ENCODE measurements around the gene B4GALNT4.
"Not testable (repeated sequence)": the region's sequence is repeated elsewhere in the genome, so short reads cannot be mapped to it uniquely, and the experiment has no call there.

B4GALNT4 gene

DNA sequence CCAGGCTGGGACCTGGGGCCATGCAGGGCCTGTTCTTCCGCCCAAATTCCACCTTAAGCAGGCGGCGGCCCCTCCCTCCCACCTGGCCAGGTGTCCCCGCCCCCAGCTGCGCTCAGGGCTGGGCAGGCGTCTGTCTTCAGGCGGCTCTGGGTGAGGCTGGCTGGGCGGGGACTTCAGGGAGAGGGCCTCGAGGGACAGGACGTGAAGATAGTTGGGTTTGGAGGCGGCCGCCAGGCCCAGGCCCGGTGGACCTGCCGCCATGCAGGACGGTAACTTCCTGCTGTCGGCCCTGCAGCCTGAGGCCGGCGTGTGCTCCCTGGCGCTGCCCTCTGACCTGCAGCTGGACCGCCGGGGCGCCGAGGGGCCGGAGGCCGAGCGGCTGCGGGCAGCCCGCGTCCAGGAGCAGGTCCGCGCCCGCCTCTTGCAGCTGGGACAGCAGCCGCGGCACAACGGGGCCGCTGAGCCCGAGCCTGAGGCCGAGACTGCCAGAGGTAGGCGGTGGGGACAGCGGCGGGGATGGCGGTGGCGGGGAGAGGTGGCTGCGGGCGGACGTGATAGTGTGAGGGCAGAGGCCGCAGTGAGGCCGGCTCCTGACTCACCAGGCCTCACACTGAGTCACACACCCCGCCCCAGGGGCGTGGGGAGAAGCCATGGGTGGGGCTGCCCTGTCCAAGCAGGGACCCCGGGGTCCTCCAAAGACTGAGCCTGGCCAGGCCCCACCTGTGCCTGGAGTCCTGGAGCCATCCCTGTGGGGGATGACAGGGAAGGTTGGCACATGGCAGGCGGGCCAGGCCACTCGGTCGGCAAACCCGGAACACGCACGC is 24.9 kb downstream of the B4GALNT4 start, which contains the start of gene PKP3:
TSS of gene PKP3 (plus strand) at position 176 of the 824 bp plus-strand sequence. CDS start at position 260, 84 bp downstream.
- no peak for DNase-seq

GRCh38 chr11:394858-395655 is 25.8 kb downstream of the B4GALNT4 start:
- no peak for DNase-seq

- DNase-seq: no peak
Observed at GRCh38 chr11:395866-396265, 26.6 kb downstream of the B4GALNT4 start.

- no peak for DNase-seq
Observed at GRCh38 chr11:396511-396947, 27.2 kb downstream of the B4GALNT4 start.

DNA sequence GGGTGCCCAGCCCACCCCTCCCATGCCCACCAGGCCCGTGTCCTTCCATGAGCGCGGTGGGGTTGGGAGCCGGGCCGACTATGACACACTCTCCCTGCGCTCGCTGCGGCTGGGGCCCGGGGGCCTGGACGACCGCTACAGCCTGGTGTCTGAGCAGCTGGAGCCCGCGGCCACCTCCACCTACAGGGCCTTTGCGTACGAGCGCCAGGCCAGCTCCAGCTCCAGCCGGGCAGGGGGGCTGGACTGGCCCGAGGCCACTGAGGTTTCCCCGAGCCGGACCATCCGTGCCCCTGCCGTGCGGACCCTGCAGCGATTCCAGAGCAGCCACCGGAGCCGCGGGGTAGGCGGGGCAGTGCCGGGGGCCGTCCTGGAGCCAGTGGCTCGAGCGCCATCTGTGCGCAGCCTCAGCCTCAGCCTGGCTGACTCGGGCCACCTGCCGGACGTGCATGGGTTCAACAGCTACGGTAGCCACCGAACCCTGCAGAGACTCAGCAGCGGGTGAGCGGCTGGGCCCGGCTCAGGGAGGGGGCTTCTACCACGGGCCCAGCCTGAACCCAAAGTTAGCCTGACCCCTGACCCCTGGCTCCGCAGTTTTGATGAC is 27.7 kb downstream of the B4GALNT4 start:
- DNase-seq: peak; percentile 56

DNA sequence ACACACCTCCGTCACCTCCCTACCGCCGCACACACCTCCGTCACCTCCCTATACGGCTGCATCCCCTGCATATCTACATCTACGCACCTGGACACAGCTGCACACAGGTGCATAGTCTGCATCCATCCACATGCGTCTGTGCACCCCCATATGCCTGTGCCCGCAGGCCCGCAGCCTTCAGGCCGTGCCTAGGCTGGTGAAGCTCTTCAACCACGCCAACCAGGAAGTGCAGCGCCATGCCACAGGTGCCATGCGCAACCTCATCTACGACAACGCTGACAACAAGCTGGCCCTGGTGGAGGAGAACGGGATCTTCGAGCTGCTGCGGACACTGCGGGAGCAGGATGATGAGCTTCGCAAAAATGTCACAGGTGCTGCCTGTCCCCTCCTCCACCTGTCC is 29.5 kb downstream of the B4GALNT4 start:
- DNase-seq: no peak

DNA sequence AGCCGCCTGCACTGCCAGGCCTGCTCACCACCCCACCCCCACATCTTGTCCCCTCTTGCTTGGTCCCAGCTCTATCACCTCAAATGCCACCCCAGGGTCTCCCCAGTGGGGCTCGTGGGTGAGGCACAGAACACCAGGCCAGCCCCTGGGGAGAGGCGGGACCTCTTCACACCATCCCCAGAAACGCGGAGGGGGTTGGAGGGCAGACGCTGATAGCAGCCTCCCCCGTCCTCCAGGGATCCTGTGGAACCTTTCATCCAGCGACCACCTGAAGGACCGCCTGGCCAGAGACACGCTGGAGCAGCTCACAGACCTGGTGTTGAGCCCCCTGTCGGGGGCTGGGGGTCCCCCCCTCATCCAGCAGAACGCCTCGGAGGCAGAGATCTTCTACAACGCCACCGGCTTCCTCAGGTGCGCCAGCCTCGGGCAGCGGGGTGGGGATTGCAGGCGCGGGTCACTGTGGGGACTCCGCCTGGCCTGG is 30.5 kb downstream of the B4GALNT4 start:
- no peak for DNase-seq

DNA sequence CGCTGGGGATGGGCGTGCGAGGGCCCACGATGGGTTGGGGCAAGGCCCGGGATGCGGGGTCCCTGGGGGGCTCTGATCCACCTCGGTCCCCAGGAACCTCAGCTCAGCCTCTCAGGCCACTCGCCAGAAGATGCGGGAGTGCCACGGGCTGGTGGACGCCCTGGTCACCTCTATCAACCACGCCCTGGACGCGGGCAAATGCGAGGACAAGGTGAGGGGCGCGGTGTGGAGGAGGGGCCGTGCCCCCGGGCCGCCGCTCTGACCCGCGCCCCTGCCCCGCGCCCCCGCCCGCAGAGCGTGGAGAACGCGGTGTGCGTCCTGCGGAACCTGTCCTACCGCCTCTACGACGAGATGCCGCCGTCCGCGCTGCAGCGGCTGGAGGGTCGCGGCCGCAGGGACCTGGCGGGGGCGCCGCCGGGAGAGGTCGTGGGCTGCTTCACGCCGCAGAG is 31.0 kb downstream of the B4GALNT4 start:
- DNase-seq: no peak

DNA sequence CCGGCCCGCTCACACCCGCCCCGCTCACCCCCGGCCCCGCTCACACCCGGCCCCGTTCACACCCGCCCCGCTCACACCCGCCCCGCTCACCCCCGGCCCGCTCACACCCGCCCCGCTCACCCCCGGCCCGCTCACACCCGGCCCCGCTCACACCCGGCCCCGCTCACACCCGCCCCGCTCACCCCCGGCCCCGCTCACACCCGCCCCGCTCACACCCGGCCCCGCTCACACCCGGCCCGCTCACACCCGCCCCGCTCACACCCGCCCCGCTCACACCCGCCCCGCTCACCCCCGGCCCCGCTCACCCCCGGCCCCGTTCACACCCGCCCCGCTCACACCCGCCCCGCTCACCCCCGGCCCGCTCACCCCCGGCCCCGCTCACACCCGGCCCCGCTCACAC is 31.9 kb downstream of the B4GALNT4 start:
- not testable (repeated sequence) for DNase-seq

- DNase-seq: no peak
Observed at GRCh38 chr11:403021-403760, 33.9 kb downstream of the B4GALNT4 start.

DNA sequence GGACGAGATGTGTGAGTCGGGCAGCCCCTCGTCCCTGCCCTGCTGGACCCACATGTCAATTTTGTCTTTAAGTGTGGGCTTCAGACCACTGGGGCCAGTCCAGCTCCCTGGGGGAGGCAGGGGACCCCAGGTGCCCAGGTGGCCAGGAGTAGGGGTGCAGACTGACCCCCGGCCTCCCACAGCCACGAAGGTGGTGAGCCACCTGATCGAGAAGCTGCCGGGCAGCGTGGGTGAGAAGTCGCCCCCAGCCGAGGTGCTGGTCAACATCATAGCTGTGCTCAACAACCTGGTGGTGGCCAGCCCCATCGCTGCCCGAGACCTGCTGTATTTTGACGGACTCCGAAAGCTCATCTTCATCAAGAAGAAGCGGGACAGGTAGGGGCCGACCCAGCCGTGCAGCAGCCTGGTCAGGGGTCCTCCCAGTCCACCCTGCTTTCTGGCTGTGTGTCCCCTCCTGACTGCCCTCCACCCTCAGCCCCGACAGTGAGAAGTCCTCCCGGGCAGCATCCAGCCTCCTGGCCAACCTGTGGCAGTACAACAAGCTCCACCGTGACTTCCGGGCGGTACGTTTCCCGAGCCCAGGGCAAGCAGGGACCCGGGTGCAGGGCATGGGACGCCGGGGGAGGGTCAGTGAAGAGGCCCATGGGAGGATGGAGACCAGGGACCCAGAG is 34.6 kb downstream of the B4GALNT4 start:
- no peak for DNase-seq

- DNase-seq: no peak
Observed at GRCh38 chr11:404551-405264, 35.4 kb downstream of the B4GALNT4 start.

- no peak for DNase-seq
Observed at GRCh38 chr11:405323-405953, 36.1 kb downstream of the B4GALNT4 start.

DNA sequence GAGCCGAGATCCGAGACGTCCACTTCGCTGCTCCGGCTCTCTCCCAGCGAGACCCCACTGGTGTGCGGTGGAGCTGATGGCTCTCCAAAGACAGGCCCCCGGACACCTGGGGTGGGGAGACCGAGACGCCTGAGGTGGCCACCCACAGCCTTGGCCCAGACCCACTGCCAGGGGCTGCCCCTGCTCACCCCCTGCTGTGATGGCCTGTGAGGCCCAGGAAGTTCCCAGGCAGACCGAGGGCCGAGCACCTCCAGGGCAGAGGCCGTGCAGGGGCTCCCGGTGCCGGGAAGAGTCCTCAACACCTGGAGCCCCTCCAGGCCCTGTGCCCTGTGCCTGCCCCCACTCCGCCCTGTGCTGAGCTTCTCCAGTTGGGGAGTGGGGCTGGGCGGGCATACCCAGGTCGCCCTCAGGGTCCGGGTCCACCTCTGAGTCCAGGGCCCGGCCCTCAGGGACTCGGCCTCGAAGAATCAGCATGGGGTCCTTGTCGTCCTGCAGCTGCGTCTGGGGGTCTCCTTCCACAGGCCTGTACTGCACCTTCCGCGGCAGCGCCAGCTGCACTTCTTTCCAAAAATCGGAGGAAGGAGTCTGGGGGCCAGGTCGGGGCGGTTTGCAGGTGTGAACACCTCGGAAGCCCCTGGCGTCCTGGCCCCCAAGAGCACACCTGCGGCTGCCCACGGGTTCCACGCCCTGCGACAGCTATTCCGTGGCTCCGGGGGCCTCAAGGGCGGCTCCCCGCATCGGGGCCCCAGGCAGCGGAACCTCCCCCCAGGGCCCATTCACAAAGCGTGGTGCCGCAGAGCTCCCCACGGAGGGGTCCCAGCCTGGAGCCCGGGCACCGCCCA is 36.9 kb downstream of the B4GALNT4 start:
- DNase-seq: no peak

- DNase-seq: peak; percentile 96
Observed at GRCh38 chr11:406796-407650, 37.7 kb downstream of the B4GALNT4 start.

DNA sequence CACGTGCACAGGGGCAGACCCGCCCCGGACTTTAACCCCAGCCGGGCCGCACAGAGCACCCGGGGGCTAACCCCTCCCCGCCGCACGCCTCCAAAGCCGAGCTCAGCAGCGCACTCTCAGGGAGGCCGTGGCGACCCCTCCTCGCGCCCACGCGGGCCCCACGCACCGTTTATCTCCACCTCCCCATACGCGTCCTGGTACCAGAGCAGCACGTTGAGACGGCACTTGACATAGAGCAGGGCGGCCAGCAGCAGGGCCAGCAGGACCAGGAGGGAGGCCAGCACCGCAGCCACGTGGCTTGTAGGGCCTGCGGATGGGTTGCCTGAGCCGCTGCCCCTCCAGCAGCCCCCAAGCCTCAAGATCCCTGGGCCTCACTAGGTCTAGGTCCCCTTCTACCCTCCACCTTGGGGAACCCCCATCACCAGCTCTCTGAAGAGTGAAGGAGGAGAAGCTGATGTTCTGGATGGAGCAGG is 38.4 kb downstream of the B4GALNT4 start:
- DNase-seq: no peak

DNA sequence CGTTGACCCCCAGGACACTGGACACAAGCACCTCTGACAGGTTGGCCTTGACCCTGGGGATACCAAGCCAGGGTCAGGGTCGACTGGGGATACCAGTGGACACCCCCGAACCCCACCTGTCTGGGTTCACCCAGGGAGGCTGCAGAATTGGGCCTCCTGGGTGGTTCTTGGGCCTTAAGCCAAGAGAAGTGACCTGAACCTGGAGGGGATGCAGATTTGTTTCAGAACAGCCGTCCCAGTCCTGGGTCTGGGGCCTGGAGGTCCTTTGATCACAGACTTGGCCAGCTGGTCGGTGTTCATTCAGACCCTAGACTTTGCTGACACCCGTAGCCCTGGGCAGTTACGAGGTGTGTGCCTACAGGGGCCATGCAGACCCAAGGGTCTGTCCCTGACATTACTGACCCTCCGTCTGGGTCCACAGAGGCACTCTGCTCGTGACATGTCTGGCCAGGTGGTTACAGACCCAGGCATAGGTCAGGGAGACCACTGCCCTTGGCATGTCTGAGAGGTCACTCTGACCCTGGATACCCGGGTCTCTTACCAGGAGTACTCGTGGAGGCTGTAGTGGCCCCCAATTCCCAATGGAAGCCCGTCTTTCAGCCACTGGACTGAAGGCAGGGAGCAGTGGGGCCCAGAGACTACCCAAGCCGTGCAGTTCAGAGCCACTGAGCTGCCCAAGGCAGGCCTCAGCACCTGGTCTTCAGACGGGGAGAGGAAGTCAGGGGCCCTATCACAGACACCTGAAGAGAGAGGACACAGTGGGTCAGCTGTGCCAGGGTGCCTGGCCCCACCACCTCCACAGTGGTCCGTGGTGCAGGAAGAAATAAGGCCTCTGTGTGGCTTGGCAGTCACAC is 39.1 kb downstream of the B4GALNT4 start:
- DNase-seq: no peak

Measured in activated gamma-delta T cell treated with Interleukin-2 at 50 U/mL for 16 hours (primary cell).